ENCODE measurements around the gene KLC3. TPM values are rescaled to one million over a fixed set of nuclear protein-coding genes. Genes with fewer than 3 reads are reported as not detected.

Gene KLC3
- total RNA-seq, 1 experiment from 2014 or later = 22.8 TPM

DNA sequence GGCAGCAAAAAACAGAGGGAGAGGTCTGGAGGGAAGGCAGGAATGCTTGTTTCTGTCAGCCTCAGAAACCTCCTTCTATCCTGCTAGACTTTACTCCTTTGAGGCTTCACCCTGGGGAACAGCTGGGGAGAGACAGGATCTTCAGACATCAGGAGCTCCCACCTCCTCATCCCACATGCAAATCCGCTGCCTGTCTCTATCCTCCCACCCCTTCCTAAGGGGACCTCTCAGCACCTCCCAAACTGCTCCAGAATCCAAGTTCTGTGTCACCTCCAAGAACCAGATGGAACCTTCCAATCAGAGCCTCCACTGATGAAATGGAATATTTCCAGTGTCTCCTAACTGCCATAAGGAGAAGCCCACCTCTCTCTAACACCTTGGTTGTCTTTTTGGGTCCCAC is 39.6 kb downstream of the KLC3 start:
- RAD21 ChIA-PET (ENCODE audit: low non-redundant PET in 1 of 2, low total read pairs in 2 of 2, uncharacterized antibody in 2 of 2, unreplicated experiment in 2 of 2) = no interaction called here
- ATAC-seq = no peak

DNA sequence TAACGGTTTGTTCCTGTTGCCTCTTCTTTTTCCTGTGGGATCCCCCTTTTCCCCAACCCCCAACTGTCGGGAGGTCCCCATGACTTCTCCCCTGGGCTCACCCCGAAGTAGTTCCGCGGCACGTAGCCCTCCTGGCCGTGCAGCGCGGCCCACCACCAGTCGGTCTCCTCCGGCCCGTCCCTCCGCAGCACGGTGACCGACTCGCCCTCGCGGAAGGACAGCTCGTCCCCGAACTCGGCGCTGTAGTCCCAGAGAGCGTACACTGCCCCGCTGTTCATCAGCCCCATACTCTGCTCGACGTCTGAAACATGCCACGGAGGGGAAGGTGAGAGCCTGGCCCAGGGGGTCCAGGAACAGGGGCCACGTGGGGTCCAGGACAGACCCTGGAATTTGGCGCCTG is 41.9 kb downstream of the KLC3 start:
- DNase-seq (ENCODE audit: low read depth, low spot score) (no peak), ATAC-seq (no peak)
- RAD21 ChIA-PET (ENCODE audit: low non-redundant PET in 1 of 2, low total read pairs in 2 of 2, uncharacterized antibody in 2 of 2, unreplicated experiment in 2 of 2) = no interaction called here
- H3K4me3 ChIP-seq (replicated peaks in 1 of 2; ENCODE audit: low read depth in 1 of 2, low read length in 2 of 2) = no peak overlapping the region
- H3K9me2 ChIP-seq (ENCODE audit: insufficient read depth) = no peaks in the 10 kb centered on the region
- no peak overlapping the region for H3K4me2 ChIP-seq (ENCODE audit: low read length)
- POLR2A ChIA-PET = interaction anchor here (0.6 kb wide), 1 partner anchor 125 kb away, joined by 5 read pairs; no protein-coding TSS in a partner anchor
- H3K4me1 ChIP-seq (ENCODE audit: control insufficient read depth in 1 of 2, insufficient read depth in 2 of 2, low read length in 2 of 2) = peaks cover 0 to 2% of the 10 kb centered on the region in 2 experiments; a peak in 1 of 4 replicates
- H2AFZ ChIP-seq (ENCODE audit: low read depth, low read length, poor library complexity, severe bottlenecking) = no peak overlapping the region
- intact Hi-C loops (cut with micrococcal nuclease) = no loop called here
- H4K20me1 ChIP-seq (ENCODE audit: insufficient read depth) = no peaks in the 10 kb centered on the region
- H3K9ac ChIP-seq (ENCODE audit: low read length) = no peak overlapping the region
- H3K36me3 ChIP-seq (ENCODE audit: control insufficient read depth in 1 of 2, insufficient read depth in 2 of 2, low read length in 2 of 2) = no peaks in the 10 kb centered on the region; a peak in 1 of 4 replicates
- H3K27me3 ChIP-seq (ENCODE audit: insufficient read depth, low read length) = no peaks in the 10 kb centered on the region
- TF ChIP-seq TCF7L2 (IDR thresholded peaks at IDR 0.05; ENCODE audit: borderline replicate concordance, extremely low read depth, insufficient read depth, insufficient read length) = no peak
- no peak for TF ChIP-seq CBX3 (IDR thresholded peaks at IDR 0.05; ENCODE audit: low read depth)
- no peak overlapping the region for H3K27ac ChIP-seq (ENCODE audit: low read depth, low read length)
- CTCF ChIA-PET = no interaction called here
- H3K79me2 ChIP-seq (ENCODE audit: insufficient read depth, low read length) = no peaks in the 10 kb centered on the region
- no TSS peak for BruUV-seq (replicated peaks)
- no peaks in the 10 kb centered on the region for H3K9me3 ChIP-seq (ENCODE audit: control insufficient read depth in 1 of 2, insufficient read depth in 1 of 2, low read depth in 1 of 2, low read length in 2 of 2)

More for the DNA sequence above, 39.6 kb downstream of the KLC3 start:
- ChIA-PET POLR2A (interaction anchor here (0.5 kb wide), 1 partner anchor 35 kb away, joined by 3 read pairs; no protein-coding TSS in a partner anchor), CTCF (no interaction called here)
- Histone ChIP-seq H3K4me3 (replicated peaks in 1 of 2; ENCODE audit: low read depth in 1 of 2, low read length in 2 of 2) (no peak overlapping the region), H2AFZ (ENCODE audit: low read depth, low read length, poor library complexity, severe bottlenecking) (no peak overlapping the region), H3K36me3 (ENCODE audit: control insufficient read depth in 1 of 2, insufficient read depth in 2 of 2, low read length in 2 of 2) (no peaks in the 10 kb centered on the region; a peak in 1 of 4 replicates), H3K79me2 (ENCODE audit: insufficient read depth, low read length) (no peaks in the 10 kb centered on the region), H3K9ac (ENCODE audit: low read length) (no peak overlapping the region), H3K9me2 (ENCODE audit: insufficient read depth) (no peaks in the 10 kb centered on the region), H3K27ac (ENCODE audit: low read depth, low read length) (no peak overlapping the region), H3K27me3 (ENCODE audit: insufficient read depth, low read length) (no peaks in the 10 kb centered on the region), H4K20me1 (ENCODE audit: insufficient read depth) (no peaks in the 10 kb centered on the region), H3K4me1 (ENCODE audit: control insufficient read depth in 1 of 2, insufficient read depth in 2 of 2, low read length in 2 of 2) (peaks cover 9 to 20% of the 10 kb centered on the region in 2 experiments), H3K9me3 (ENCODE audit: control insufficient read depth in 1 of 2, insufficient read depth in 1 of 2, low read depth in 1 of 2, low read length in 2 of 2) (no peaks in the 10 kb centered on the region), H3K4me2 (ENCODE audit: low read length) (no peak overlapping the region)
- no peak for DNase-seq (ENCODE audit: low read depth, low spot score)
- BruUV-seq (replicated peaks) = no TSS peak
- TF ChIP-seq TCF7L2 (IDR thresholded peaks at IDR 0.05; ENCODE audit: borderline replicate concordance, extremely low read depth, insufficient read depth, insufficient read length) = no peak
- TF ChIP-seq, protein P1, sequence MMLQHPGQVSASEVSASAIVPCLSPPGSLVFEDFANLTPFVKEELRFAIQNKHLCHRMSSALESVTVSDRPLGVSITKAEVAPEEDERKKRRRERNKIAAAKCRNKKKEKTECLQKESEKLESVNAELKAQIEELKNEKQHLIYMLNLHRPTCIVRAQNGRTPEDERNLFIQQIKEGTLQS (IDR thresholded peaks at IDR 0.05) = no peak
- intact Hi-C loops (cut with micrococcal nuclease) = no loop called here

All from HCT116 (cell line).